Testis (tissue), 5 donors: Measurements from ENCODE around the gene BEND7. TPM values are rescaled to one million over a fixed set of nuclear protein-coding genes. Genes with fewer than 3 reads are reported as not detected.

Source experiments
- DNase-seq: peaks from one replicate; pipeline ENCODE4 v3.0.0-alpha.2; 2019
- H3K27ac ChIP-seq, 2 donors: fragments of 200-600 bp; sonication (generic); one replicate each; pipeline ENCODE4 v1.5.1; 2019
- H3K27me3 ChIP-seq: fragments of 200-600 bp; sonication (generic); one replicate; pipeline ENCODE4 v1.5.1; 2019
- H3K36me3 ChIP-seq: fragments of 200-600 bp; sonication (generic); one replicate; pipeline ENCODE4 v1.5.1; 2017; ENCODE audit warnings: low read depth; ENCODE audit errors: missing control alignments
- H3K4me1 ChIP-seq: fragments of 200-600 bp; sonication (generic); one replicate; pipeline ENCODE4 v1.5.1; 2019
- H3K4me3 ChIP-seq, 2 donors: fragments of 200-600 bp; sonication (generic); one replicate each; pipeline ENCODE4 v1.5.1; 2017 to 2019
- H3K9me3 ChIP-seq: fragments of 200-600 bp; sonication (generic); one replicate; pipeline ENCODE4 v1.5.1; 2017
- CTCF ChIP-seq, 3 experiments: fragments of 450-650 bp in 2 of 3; fragments of 200-600 bp in 1 of 3; sonication (generic) in 1 of 3; IDR thresholded peaks; one replicate each; pipeline ENCODE4 v1.5.1; 2016 to 2019; ENCODE audit warnings: antibody characterized with exemption in 3 of 3, mild to moderate bottlenecking in 2 of 3, moderate library complexity in 1 of 3
- POLR2A ChIP-seq: fragments of 450-650 bp; IDR thresholded peaks from one replicate; pipeline ENCODE4 v1.6.1; 2017; ENCODE audit warnings: antibody characterized with exemption, mild to moderate bottlenecking, moderate library complexity
- WGBS, 2 donors: methylation state at CpG; one replicate each; pipeline ENCODE4 v1.1.5; 2018; 5-methylcytosine and 5-hydroxymethylcytosine counted together
- intact Hi-C: fragments of 100-400 bp; cut with DNase I; formaldehyde crosslinking; loops from one replicate; pipeline ENCODE4 v1.15.1; 2023; ENCODE audit warnings: low total_unique reads
- long read RNA-seq, 2 donors: transcript quantifications; one replicate each; lab custom pipeline, GENCODE V29; 2026
- polyA plus RNA-seq: library from polyadenylated mRNA; stranded (reverse); fragments of 350-450 nt; fragmentation: Illumina TruSeq; extraction: RNeasy Lipid Tissue Mini Kit (QIAGEN cat#74804); gene quantifications from one replicate; pipeline ENCODE4 v1.2.3, GENCODE V29; 2014; ENCODE audit warnings: low read depth, low replicate concordance; ENCODE audit not compliant: insufficient read depth
- total RNA-seq, 2 donors: library from RNA; depleted of rRNA; stranded (reverse); fragments of >200 nt; gene quantifications; one replicate each; pipeline ENCODE4 v1.2.3, GENCODE V29; 2016

The BEND7 gene
- total RNA-seq, result 10 to 100 TPM; 31.2 to 55.2 TPM
- 57.2 TPM for polyA plus RNA-seq
- long read RNA-seq, donor 1, result 0 reads
- long read RNA-seq, donor 2, partial matches to known transcripts, result 0 of 1 reads
- long read RNA-seq, donor 2, other reads (novel, unspliced or antisense), result 0 of 1 reads

GRCh38 chr10:13528875-13529713, at the start of gene BEND7:
BEND7 (minus strand) TSS chr10:13529014; CDS start chr10:13528533, 481 bp downstream.
- Histone ChIP-seq H3K27ac (peak within 1 kb of the TSS; percentile 77 to 83), H3K27me3 (no peaks in the 10 kb centered on the region), H3K36me3 (no peaks in the 10 kb centered on the region), H3K4me3 (peak within 1 kb of the TSS; percentile 58 to 61), H3K9me3 (no peaks in the 10 kb centered on the region), H3K4me1 (peaks cover 2% of the 10 kb centered on the region)
- intact Hi-C loops, result no loop called here
- DNase-seq, result peak; percentile 38
- WGBS, 2 donors, result 3 to 13% methylated on average over 14 to 98 of the region's 98 CpGs
- TF ChIP-seq POLR2A (no peak), CTCF (IDR thresholded peaks at IDR 0.05) (no peak)

GRCh38 chr10:13573960-13574359, 45.1 kb upstream of the BEND7 start:
- 71 to 73% methylated on average over 4 of the region's 4 CpGs for WGBS, 2 donors
- Histone ChIP-seq H3K27me3 (no peaks in the 10 kb centered on the region), H3K4me3 (no peak overlapping the region), H3K36me3 (no peaks in the 10 kb centered on the region), H3K27ac (no peak overlapping the region), H3K4me1 (no peaks in the 10 kb centered on the region), H3K9me3 (no peaks in the 10 kb centered on the region)
- TF ChIP-seq POLR2A (no peak), CTCF (IDR thresholded peaks at IDR 0.05) (no peak)
- intact Hi-C loops, result no loop called here
- no peak for DNase-seq

DNA sequence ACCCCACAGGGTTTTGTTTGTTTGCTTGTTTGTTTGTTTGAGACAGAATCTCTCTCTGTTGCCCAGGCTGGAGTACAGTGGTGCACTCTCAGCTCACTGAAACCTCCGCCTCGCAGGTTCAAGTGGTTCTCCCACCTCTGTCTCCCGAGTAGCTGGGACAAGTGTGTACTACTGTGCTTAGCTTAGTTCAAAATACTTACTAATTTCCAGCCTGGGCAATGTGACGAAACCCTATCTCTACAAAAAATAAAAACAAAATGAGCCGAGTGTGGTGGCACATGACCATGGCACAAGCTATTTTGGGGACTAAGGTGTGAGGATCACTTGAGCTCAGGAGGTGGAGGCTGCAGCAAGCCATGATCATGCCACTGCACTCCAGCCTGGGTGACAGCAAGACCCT, 42.7 kb upstream of the BEND7 start:
- Histone ChIP-seq H3K4me3 (no peak overlapping the region), H3K36me3 (no peaks in the 10 kb centered on the region), H3K27me3 (no peaks in the 10 kb centered on the region), H3K9me3 (no peaks in the 10 kb centered on the region), H3K27ac (no peak overlapping the region), H3K4me1 (no peaks in the 10 kb centered on the region)
- intact Hi-C loops, result no loop called here
- 62 to 64% methylated on average over 5 of the region's 5 CpGs for WGBS, 2 donors
- TF ChIP-seq CTCF (IDR thresholded peaks at IDR 0.05), result no peak
- no peak for TF ChIP-seq POLR2A
- no peak for DNase-seq

GRCh38 chr10:13567030-13567429, 38.2 kb upstream of the BEND7 start:
- DNase-seq, result no peak
- TF ChIP-seq CTCF (IDR thresholded peaks at IDR 0.05), result no peak
- no peak for TF ChIP-seq POLR2A
- Histone ChIP-seq H3K4me1 (no peaks in the 10 kb centered on the region), H3K27ac (no peak overlapping the region), H3K36me3 (no peaks in the 10 kb centered on the region), H3K4me3 (no peak overlapping the region), H3K27me3 (no peaks in the 10 kb centered on the region), H3K9me3 (no peaks in the 10 kb centered on the region)
- WGBS, 2 donors, result 92 to 94% methylated on average over 1 of the region's 1 CpG
- intact Hi-C loops, result no loop called here
